NCI-H146 treated with DMSO at 0.1 percent for 48 hours (cell line): ENCODE results near the gene LRTM2.
A peak's percentile ranks its signal among the peaks of the same experiment; 100 is the strongest.

ENCODE experiments used
- DNase-seq: peaks from one replicate; lab custom pipeline; 2025; ENCODE audit not compliant: unreplicated experiment; lab: John Stamatoyannopoulos, UW

The LRTM2 gene

GRCh38 chr12:1797991-1798640, 22.2 kb upstream of the LRTM2 start:
- no peak for DNase-seq

GRCh38 chr12:1798641-1799020, 21.7 kb upstream of the LRTM2 start:
- no peak for DNase-seq

GRCh38 chr12:1799051-1799881, 21.1 kb upstream of the LRTM2 start:
- DNase-seq: no peak

GRCh38 chr12:1799882-1800400, 20.4 kb upstream of the LRTM2 start:
- DNase-seq: no peak

GRCh38 chr12:1800401-1801302, 19.7 kb upstream of the LRTM2 start:
- no peak for DNase-seq

- DNase-seq: no peak
These were observed 18.9 kb upstream of the LRTM2 start for GRCh38 chr12:1801303-1801975.

- DNase-seq: no peak
These were observed 16.6 kb upstream of the LRTM2 start for GRCh38 chr12:1803736-1804135.

- DNase-seq: peak; percentile 36
These were observed 15.6 kb upstream of the LRTM2 start for GRCh38 chr12:1804545-1805332.

GRCh38 chr12:1805441-1806081, 14.8 kb upstream of the LRTM2 start:
- no peak for DNase-seq

GRCh38 chr12:1806301-1807086, 13.9 kb upstream of the LRTM2 start:
- DNase-seq: no peak

GRCh38 chr12:1807087-1807860, 13.1 kb upstream of the LRTM2 start:
- DNase-seq: no peak

GRCh38 chr12:1808036-1808797, 12.1 kb upstream of the LRTM2 start:
- DNase-seq: no peak

- DNase-seq: no peak
These were observed 11.4 kb upstream of the LRTM2 start for GRCh38 chr12:1808798-1809480.

- DNase-seq: no peak
These were observed 10.7 kb upstream of the LRTM2 start for GRCh38 chr12:1809591-1810190.

GRCh38 chr12:1810201-1810930, 10.0 kb upstream of the LRTM2 start:
- no peak for DNase-seq

- DNase-seq: no peak
These were observed 9.5 kb upstream of the LRTM2 start for GRCh38 chr12:1810931-1811280.
